KMS-11 (cell line): ENCODE measurements around the gene RTN1.

ENCODE experiments used
- H2AFZ ChIP-seq: fragments of 200-600 bp; sonication (generic); 2 replicates; pipeline ENCODE4 v1.6.1; 2016; ENCODE audit warnings: antibody characterized with exemption, mixed run types, low read depth
- H3K27ac ChIP-seq: fragments of 200-600 bp; sonication (generic); 2 replicates; pipeline ENCODE4 v1.6.1; 2016; ENCODE audit warnings: mild to moderate bottlenecking, mixed run types
- H3K27me3 ChIP-seq: fragments of 200-600 bp; sonication (generic); 2 replicates; pipeline ENCODE4 v1.6.1; 2017; ENCODE audit warnings: mild to moderate bottlenecking, low read depth, mixed run types, moderate library complexity; ENCODE audit not compliant: insufficient read depth
- H3K36me3 ChIP-seq: fragments of 200-600 bp; sonication (generic); 2 replicates; pipeline ENCODE4 v1.6.1; 2017; ENCODE audit warnings: mild to moderate bottlenecking, mixed run types; ENCODE audit not compliant: insufficient read depth
- H3K4me1 ChIP-seq: fragments of 200-600 bp; sonication (generic); 2 replicates; pipeline ENCODE4 v1.6.1; 2016; ENCODE audit warnings: mild to moderate bottlenecking, low read depth, mixed run types; ENCODE audit not compliant: poor library complexity, severe bottlenecking
- H3K4me2 ChIP-seq: fragments of 200-600 bp; sonication (generic); 2 replicates; pipeline ENCODE4 v1.7.0; 2016; ENCODE audit warnings: mild to moderate bottlenecking, mixed run types
- H3K4me3 ChIP-seq: fragments of 200-600 bp; sonication (generic); IDR thresholded peaks from 2 replicates; pipeline ENCODE4 v1.6.1; 2017; ENCODE audit warnings: low read depth, low read length, mixed read lengths; ENCODE audit not compliant: insufficient read depth
- H3K79me2 ChIP-seq: fragments of 200-600 bp; sonication (generic); 2 replicates; pipeline ENCODE4 v1.6.1; 2016; ENCODE audit warnings: low read depth, mixed run types; ENCODE audit not compliant: insufficient read depth
- H3K9ac ChIP-seq: fragments of 200-600 bp; sonication (generic); 2 replicates; pipeline ENCODE4 v1.6.1; 2016; ENCODE audit warnings: mild to moderate bottlenecking, mixed run types
- H4K20me1 ChIP-seq: fragments of 200-600 bp; sonication (generic); 2 replicates; pipeline ENCODE4 v1.6.1; 2016; ENCODE audit warnings: mild to moderate bottlenecking, mixed run types; ENCODE audit not compliant: insufficient read depth
- TF ChIP-seq, protein P1 (sequence below): fragments of 200-600 bp; sonication (generic); conservative IDR thresholded peaks from 2 replicates; pipeline ENCODE4 v1.6.1; 2017; ENCODE audit warnings: low read depth, mild to moderate bottlenecking, antibody characterized with exemption, low read length, moderate library complexity, mixed read lengths

The RTN1 gene

DNA sequence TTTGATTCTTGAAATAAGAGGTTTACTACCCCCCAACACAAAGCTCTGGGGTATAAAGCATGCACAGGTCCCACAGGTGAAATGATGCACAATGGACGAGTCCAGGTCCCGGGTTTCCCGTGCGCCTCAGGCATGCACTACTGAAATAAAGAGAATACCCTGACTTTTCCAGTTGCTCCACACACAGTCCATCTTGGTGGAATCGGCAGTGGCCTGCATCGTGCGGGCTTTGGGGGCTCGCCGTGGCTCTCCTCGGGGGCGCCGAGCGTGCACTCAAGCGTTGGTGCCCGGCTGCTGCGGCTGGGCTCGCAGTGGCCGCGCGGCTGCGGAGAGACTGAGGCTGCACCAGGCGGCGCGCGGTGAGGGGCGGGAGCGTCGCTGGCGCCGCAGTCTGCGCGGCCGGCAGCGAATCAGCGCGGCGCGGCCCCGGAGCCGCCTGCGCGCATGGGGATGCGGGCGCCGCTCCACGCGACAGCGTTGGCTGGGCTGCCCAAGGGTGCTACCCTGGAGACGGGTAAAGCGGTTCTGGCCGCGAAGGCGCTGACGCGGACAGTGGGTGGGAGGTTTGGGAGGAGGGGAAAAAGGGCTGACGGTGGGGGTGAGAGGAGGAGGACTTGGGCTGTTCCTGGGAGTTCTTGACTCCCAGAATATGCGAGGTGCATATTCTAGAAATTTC lies 240.2 kb downstream of the RTN1 start:
- Histone ChIP-seq H3K4me2 (no peak overlapping the region), H3K27me3 (no peaks in the 10 kb centered on the region), H4K20me1 (no peaks in the 10 kb centered on the region), H2AFZ (no peak overlapping the region), H3K9ac (no peak overlapping the region), H3K27ac (no peak overlapping the region), H3K4me1 (no peaks in the 10 kb centered on the region), H3K79me2 (no peaks in the 10 kb centered on the region), H3K4me3 (no peak overlapping the region), H3K36me3 (no peaks in the 10 kb centered on the region)
- TF ChIP-seq, protein P1, sequence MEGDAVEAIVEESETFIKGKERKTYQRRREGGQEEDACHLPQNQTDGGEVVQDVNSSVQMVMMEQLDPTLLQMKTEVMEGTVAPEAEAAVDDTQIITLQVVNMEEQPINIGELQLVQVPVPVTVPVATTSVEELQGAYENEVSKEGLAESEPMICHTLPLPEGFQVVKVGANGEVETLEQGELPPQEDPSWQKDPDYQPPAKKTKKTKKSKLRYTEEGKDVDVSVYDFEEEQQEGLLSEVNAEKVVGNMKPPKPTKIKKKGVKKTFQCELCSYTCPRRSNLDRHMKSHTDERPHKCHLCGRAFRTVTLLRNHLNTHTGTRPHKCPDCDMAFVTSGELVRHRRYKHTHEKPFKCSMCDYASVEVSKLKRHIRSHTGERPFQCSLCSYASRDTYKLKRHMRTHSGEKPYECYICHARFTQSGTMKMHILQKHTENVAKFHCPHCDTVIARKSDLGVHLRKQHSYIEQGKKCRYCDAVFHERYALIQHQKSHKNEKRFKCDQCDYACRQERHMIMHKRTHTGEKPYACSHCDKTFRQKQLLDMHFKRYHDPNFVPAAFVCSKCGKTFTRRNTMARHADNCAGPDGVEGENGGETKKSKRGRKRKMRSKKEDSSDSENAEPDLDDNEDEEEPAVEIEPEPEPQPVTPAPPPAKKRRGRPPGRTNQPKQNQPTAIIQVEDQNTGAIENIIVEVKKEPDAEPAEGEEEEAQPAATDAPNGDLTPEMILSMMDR = no peak

DNA sequence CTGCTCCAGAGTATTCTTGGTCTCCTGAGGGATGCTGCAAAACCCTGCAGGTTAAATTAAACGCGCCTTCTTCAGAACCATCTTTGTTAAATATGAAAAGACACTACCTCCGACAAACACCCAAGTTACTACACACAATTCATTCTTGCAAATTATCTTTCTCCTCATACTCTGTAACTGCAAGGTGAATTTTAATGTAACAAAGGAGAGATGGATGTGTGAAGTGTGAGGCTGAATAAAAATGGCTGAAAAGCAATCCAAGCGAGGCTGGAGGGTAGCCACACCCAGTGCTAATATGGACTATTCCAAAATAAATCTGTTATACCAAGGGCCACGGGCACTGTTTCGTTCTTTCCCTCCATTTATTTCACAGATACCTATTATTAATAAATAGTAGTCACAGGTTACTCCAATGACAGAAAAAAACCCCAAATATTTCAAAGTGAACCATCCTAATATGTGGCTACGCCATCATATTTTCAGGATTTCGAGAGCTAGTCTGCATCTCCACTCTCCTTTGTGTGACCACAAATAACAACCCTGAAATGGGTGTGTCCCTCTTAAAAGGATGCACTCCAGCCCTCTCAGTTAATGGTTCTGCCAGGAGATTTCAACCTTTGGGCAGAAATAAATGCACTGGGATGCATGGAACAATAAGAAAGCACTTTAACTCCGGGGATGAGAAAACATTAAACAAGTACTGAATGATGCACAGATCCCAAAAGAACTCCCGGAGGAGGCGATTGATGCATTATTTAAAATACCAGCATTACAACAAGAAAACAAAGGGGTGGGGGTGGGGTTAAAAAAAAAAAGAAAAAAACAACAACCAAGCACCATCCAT lies 240.9 kb downstream of the RTN1 start:
- no peak overlapping the region for H3K4me3 ChIP-seq

DNA sequence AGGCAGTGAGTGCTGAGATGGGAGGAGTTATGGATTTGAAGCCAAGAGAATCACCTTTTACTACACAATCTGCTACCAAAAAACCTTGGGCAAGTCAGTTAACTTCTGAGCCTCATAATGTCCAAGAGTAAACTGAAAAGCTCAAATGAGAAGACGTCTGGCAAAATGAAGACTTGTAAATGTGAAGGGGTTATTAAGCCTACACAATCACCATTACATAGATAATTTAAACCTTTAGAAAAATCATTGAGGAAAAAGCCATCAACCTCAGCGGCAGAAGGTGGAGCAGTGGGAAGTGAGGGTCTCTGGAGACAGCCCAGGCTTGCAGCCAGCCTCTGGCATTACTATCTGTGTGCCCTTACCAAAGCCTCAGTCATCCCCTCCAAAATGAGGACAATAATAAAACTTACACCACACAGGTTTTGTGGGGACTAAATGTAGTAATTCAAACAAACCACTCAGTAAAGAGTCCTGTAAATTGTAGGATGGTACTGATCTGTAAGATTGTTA lies 243.5 kb downstream of the RTN1 start:
- TF ChIP-seq, protein P1 = no peak
- no peaks in the 10 kb centered on the region for H3K4me1 ChIP-seq
- no peaks in the 10 kb centered on the region for H3K36me3 ChIP-seq
- no peak overlapping the region for H3K9ac ChIP-seq
- H3K4me3 ChIP-seq = no peak overlapping the region
- no peaks in the 10 kb centered on the region for H3K27me3 ChIP-seq
- no peak overlapping the region for H3K4me2 ChIP-seq
- no peaks in the 10 kb centered on the region for H3K79me2 ChIP-seq
- no peak overlapping the region for H3K27ac ChIP-seq
- H4K20me1 ChIP-seq = no peaks in the 10 kb centered on the region
- H2AFZ ChIP-seq = no peak overlapping the region

More for the DNA sequence above, 240.9 kb downstream of the RTN1 start:
- no peak overlapping the region for H2AFZ ChIP-seq
- no peak overlapping the region for H3K4me2 ChIP-seq
- TF ChIP-seq, protein P1 = no peak
- H3K9ac ChIP-seq = no peak overlapping the region
- no peaks in the 10 kb centered on the region for H4K20me1 ChIP-seq
- no peaks in the 10 kb centered on the region for H3K27me3 ChIP-seq
- no peak overlapping the region for H3K27ac ChIP-seq
- no peaks in the 10 kb centered on the region for H3K4me1 ChIP-seq
- H3K79me2 ChIP-seq = no peaks in the 10 kb centered on the region
- H3K36me3 ChIP-seq = no peaks in the 10 kb centered on the region

DNA sequence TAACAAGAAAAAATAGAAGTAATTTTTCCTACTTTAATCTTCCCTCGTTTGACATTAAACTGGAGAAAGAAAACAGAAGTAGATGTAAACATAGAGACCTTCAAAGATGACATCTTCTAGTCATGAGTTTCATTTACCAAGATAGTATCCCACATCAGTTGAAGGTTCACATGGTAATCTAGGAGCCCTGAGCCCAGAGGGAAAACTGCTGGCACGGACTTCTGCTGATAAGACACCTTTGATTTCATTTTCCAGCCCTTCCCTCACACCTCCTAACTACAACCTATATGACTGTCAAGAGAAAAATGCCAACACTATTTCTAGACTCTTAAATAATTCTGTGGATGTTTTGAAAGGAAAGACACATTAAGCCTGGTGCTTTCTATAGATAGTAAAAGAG lies 247.9 kb downstream of the RTN1 start:
- Histone ChIP-seq H3K9ac (no peak overlapping the region), H3K4me3 (no peak overlapping the region), H3K4me1 (no peaks in the 10 kb centered on the region), H2AFZ (no peak overlapping the region), H4K20me1 (no peaks in the 10 kb centered on the region), H3K36me3 (no peaks in the 10 kb centered on the region), H3K27ac (no peak overlapping the region), H3K27me3 (no peaks in the 10 kb centered on the region), H3K79me2 (no peaks in the 10 kb centered on the region), H3K4me2 (no peak overlapping the region)
- TF ChIP-seq, protein P1 = no peak
